HG03521 (cell line): ENCODE data around the gene ACP3.
A peak's percentile ranks its signal among the peaks of the same experiment; 100 is the strongest.

Source experiments
- ATAC-seq: cut with Tn5 transposase; IDR thresholded peaks from one replicate; pipeline ENCODE4 v1.9.1; 2021; ENCODE audit warnings: mild to moderate bottlenecking, moderate library complexity; ENCODE audit not compliant: unreplicated experiment

Gene ACP3

DNA sequence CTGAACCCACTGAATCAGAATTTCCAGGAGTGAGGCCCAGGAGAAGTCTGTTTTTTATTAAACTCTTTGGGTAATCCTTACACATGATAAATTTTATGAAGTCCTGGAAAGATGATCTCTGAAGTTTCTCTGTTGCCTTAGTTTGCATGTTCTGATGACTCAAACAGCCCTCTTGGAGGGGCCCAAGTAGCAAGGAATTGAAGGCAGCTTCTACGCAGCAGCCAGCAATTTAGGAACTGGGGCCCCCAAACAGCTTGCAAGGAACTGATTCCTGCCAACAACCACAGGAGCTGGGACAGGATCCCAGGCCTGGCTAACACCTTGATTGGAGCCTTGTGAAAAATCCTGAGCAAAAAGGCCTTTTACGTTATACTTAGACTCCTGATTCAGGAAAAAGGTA, 5.4 kb upstream of the ACP3 start:
- ATAC-seq = no peak

DNA sequence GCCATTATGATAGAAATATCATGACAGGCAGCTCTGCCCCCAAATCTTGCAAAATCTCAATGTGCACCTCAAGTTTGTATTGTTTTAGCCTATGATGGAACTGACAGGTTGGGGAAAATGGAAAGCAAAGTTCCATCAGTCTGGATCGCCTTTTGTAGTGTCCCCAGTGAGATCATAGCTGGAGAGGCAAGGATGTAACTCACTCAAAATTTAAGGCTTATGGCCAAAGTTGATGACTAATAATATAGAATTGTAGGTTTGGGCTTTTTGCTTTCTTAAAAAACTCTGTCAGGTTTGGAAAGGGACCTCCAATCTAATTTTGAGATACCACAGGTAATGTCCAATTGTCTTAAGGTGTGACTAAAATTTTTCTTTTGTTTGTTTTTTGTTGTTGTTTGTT, 1.4 kb upstream of the ACP3 start:
- ATAC-seq = no peak

DNA sequence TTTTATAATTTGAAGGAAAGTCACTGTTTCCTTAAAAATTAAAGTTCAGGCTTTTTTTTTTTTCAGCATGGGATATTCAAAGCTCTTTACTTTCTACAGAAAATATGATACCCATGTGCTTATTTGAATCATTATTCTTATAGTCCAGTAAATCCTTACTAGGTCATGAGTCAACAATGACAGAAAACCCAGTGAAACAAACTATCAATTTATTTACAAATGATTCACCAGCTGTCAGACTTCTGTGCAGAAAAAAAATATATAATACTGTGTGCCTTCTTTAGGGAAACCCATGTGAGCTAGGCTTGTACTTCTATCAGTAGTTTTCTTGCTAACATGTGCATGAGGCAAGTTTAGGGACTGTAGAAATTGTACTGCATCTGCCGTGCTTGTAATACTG, 1.2 kb downstream of the ACP3 start:
- no peak for ATAC-seq

DNA sequence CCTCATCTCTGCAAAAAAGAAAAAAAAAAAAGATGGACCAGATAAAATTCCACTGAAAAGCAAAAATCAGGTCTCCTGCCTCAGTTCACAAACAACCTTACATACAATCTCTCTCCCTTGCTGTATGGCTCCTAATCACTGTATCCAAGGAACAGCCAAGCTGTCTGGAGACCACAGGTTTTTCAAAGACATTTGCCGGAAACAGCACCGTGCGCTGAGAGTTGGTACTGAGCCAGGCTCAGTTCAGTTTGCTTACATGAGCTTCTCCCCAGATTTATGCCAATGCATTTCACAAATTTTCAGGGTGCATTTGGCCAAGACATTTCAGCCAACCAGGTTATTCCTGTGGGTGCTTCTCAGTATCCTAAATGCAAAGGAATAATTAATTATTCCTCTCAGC, 4.1 kb downstream of the ACP3 start:
- no peak for ATAC-seq

DNA sequence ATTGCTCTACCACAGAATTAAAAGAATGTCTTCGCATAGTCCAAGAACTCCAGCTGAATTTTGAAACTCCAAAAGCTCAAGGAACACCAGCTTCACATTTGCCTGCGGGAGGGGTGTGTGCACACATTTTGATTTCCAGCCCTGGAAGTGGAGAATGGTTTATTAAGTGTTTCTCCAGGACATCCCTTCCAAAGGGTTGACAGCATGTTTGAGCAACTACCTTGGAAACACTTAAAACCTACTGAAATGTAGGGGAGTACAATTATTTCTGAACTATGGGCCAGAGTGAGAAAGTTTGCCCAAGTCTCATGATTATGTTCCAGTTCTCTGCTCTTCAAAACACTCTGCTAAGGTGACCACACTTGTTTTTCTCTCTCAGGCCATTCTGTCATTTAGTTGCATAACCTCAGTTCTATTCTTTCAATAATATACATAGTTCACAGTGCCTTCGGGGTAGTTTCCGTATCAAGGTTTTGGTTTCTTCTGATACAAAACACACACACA, 7.9 kb downstream of the ACP3 start:
- no peak for ATAC-seq

DNA sequence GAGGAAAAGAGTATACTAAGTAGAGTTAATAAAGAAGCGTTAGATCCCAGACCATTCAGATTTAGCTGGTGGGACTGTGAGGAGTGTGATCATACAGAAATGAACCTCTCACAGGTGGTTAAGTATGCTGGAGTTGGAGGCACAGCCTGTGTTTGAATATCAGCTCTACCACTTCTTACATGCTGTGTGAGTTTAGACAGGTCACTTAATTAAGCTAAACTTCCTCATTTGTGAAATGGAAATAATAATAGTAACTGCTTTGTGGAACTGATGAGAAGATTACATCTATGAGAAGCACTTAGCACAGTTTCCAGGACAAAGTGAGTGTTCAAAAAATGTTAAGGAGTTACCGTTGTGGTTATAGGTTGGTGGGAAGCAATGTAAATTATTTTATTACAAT, 8.4 kb downstream of the ACP3 start:
- no peak for ATAC-seq

DNA sequence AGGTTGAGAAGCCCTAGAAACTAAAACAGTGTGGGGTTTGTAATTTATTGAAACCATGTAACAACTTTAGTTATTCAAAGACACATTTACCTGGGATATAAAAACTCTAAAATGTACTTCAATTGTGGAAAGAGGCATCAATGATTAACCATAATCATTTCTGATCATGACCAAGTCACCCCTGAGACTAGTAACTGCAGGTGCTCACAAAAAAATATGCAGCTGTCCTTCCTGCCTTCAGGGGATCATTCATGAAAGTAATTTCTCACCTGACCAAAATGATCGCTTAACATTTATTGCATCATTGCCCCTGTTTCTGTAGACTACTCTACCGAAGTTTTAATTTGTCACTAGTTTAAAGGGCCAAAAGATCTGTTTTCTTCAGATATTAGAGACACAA, 9.0 kb downstream of the ACP3 start:
- ATAC-seq = no peak

DNA sequence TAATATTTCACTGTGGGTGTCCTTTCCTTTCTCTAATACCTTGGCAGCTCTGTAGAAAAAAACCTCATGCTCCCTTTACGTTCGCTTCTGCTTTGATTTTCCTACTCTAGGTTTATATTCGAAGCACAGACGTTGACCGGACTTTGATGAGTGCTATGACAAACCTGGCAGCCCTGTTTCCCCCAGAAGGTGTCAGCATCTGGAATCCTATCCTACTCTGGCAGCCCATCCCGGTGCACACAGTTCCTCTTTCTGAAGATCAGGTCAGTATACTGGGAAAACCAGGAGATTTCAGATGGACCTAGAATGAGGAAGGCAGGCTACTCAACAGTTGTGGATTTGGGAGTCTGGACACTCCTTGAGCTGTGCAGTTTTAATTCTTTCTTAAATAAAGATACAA, 14.9 kb downstream of the ACP3 start:
- no peak for ATAC-seq

DNA sequence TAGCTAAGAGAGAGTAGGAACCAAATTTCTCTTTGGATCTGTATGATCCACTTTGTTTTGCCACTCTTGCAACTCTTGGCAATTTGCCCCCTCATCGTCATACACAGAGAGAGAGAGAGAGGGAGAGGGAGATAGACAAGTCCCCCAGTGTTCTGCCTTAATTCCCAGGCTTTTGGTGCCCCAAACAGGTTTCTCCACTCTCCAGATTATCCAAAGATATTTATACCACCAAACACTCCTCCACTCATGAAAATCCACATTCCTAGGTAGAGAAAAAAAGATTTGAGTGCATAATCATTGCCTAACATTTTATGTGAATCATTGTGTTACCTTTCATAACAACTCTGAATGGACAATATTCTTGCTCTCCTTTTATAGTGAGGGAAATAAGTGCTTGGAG, 15.3 kb downstream of the ACP3 start:
- ATAC-seq = no peak

DNA sequence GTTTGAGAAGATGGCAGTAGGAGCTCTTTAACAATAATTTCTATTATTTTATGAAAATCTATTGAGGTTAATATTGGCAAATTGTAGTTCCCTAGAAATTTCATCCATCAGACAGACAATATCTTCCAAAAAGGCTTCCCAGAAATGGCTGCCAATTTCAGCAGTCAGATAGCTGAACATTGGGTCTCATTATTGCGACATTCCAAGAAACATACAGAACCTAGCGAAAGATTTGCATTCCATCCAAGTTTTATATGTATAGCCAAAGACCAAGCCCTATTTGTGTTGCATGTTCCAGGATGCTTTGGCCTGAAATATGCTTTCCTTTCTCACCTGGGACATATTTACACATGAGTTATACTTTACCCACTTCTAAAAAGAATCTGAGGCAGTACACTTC, 24.5 kb downstream of the ACP3 start:
- no peak for ATAC-seq

DNA sequence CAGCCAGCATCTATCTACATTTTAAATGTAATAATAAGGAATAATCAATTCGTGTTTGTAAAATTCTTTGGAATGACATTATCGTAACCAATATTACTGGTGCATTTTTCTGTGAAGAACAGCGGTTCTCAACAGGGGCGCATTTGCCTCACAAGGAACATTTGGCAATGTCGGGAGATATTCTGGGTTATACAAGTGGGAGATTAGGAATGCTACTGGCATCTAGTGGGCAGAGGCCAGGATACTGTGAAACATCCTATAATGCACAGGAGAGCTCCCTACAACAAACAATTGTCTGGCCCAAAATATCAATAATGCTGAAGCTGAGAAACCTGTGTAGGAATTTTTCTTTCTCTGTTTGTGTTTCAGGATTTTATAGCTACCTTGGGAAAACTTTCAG, 25.0 kb downstream of the ACP3 start:
- no peak for ATAC-seq

DNA sequence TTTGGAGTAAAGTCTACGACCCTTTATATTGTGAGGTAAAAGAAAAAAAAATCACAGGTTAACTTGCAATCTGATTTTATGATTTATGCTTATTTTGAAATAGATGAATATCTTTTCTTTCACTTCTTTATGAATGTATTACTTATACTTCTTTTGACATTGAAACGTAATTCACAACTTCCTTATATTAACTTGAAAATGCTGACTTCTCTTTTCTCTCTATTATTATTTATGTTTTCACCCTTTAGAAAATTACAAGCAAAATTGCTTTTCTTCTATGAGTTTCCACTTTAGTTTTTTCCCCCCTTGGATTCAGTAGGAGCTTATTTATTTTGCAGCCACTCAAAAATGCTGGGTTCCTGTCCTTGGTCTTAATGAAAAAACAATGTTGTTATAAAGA, 25.4 kb downstream of the ACP3 start:
- ATAC-seq = no peak

DNA sequence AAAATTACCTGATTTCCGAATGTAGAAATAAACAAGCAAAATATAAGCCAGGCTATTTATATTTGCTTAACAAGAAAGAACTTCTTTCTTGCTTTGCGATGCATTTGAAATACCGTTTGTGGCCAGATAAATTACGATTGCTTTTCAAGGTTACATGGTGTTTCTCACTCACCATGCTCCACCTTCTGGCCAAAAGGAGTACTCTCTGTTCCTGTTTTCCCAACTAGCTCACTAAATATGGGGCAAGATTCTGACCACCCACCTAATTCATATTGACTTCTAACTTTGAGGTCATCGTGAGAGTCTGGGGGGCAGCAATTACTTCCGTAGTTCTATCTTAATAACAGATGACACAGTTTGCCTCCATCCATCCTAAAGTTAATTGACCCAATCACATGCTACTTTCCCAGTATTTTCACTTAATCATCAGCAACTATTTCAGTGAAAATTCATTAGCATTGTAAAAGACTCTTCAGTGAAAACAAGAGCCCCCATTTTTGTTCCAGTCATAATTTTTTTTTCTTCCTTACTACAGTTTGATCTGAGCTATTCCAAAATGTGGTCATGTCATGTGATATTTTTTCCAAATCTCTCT, 25.9 kb downstream of the ACP3 start:
- ATAC-seq = no peak

DNA sequence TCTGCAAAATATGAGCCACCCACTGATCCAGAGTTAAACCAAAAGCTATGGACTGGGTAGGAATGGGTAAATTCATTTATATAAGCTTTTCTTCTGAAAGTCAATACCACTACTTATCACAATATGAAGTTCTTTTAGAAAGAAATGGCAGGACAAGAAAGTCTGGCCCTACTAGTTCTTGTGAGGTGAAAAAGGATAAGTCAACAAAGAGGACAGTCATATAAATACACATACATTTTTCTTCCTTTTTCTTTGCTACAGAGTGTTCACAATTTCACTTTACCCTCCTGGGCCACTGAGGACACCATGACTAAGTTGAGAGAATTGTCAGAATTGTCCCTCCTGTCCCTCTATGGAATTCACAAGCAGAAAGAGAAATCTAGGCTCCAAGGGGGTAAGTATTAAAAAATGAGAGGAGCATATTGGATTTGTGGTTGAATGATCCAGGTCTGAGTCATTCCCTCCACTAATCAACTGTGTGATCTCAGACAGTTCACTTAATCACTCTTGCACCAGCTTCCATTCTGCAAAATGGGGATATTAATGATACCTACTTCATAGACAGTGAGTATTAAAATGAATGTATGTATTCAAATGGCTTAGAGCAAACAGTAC, 27.6 kb downstream of the ACP3 start:
- no peak for ATAC-seq

DNA sequence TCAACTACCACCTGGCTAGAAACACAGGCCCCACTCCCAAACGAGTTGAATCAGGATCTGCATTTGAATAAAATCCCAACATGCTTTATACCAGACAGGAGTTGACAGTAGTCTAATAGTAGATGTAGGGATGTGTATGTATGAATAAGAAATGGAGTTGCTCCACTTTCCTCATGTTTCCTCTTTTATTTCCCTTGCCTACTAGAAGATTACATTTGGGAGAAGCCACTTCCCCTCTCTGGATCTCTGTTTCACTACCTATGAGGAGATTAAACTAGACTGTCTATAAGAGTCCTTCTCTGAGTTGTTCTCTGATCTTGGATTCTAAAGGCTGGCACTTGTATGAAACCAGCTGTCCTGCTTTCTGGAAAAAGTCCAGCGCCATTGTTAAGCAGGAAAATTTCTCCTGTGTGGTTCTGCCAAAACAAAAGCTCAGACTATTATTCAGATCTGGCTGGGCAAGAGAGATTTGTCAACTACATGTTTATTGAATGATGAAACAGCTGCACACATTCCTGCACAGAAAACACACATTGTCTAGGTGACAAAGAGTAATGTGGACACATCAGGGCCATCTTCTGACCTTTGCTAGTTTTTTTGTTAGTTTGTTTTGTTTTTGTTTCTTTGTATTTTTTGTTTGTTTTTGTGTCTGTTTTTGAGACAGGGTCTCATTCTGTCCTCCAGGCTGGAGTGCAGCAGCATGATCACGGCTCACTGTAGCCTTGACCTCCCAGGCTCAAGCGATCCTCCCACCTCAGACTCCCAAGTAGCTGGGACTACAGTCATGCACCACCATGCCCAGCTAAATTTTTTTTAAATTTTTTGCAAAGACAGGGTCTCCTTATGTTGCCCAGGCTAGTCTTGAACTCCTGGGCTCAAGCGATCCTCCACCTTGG, 29.9 kb downstream of the ACP3 start:
- no peak for ATAC-seq

DNA sequence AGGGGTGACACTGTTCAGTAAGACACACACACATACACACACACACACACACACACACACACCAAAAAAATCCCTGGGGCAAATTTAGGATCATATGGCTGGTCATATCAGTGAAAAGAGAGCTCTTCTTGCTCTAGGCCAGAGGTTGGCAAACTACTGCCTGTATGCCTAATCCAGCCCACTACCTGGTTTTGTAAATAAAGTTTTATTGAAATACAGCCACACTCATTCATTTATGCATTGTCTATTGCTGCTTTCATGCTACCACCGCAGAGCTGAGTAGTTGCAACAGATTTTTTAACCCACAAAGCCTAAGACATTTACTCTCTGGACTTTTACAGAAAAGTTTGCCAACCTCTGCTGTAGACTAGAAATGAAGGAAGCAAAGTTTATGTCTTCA, 30.6 kb downstream of the ACP3 start:
- no peak for ATAC-seq

DNA sequence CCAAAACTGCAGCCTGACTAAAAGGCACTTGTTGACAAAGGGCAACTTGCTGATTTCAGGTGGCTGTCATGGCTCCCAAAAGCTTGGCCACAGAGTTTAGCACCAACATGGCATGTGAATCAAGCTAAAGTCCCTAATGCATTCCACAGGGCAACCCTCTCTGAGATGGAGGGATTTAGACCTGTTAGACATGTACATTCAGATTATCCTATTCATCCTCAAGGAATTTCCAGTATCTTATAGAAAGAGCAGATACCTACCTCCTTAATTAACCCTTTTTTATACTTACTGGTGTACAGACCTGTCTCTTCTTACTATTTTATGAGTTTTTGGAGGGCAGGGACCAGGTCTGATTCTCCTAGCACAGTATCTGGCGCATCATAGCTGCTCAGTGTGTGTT, 31.3 kb downstream of the ACP3 start:
- ATAC-seq = no peak

DNA sequence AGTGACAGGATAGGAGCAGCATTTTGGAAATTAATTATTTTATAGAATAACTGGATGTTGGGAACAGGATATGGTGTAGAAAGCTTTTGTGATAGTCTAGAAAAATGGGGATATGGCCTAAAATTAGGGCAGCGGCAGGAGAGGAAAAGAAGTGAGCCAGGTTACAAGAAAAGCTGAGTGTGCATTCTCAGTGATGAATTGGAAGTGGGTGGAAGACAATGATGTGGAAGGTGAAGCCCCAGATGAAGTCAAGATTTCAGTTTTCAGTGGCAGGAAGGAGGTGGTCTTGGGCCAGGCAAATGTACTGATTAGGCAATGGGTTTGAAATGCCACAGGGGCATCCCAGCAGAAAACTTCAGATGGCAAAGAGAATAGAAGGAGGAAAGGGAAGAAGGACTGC, 33.6 kb downstream of the ACP3 start:
- no peak for ATAC-seq

DNA sequence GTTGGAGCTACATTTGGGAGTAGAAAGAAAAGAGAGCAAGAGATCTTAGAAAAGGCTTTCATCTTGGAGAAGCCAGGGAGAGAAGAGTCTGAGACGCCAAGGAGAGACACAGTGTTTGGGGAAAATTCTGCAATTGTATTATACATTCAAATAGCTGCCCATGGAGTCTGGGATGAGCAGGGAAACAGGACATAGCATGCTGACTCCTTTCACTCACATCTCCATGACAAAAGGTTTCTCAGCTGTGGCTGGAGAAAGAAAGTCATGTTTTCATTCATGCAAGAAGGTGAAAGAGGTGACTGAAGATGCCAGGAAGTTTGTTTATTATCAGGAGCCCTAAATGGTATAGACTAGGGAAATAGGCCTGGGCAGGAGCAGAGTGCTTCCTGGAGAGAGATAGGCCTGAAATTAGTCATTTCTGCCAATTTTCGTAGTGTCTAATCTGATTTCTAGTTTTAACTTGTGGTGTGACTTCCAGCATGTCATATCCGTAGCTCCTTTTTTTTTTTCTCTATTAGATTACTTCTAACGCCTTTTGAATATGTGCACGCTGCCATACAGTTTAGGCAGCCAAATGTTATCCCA, 34.1 kb downstream of the ACP3 start:
- no peak for ATAC-seq

DNA sequence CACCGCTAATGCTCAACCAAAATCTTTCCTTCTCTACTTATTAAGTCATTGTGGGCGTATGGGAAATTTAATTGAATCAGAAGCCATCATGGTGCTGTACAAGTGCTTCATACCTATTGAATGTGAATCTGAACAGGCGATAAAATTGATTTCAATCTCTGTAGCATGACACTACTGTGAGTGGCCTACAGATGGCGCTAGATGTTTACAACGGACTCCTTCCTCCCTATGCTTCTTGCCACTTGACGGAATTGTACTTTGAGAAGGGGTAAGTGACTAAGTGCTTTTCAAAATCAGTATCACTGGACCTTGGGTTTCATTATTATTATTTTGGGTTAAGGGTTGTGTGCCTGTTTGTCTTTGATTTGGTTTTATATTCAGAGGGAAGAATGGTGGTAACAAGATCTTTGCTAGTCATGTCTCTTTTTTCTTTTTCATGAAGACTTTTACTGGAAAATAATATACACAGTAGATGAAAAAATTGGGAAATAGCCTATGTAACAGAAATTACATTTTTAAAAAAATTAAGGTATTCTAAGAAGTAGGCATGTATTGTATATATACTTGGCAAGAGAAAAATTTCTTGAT, 35.4 kb downstream of the ACP3 start:
- ATAC-seq = peak; percentile 61

DNA sequence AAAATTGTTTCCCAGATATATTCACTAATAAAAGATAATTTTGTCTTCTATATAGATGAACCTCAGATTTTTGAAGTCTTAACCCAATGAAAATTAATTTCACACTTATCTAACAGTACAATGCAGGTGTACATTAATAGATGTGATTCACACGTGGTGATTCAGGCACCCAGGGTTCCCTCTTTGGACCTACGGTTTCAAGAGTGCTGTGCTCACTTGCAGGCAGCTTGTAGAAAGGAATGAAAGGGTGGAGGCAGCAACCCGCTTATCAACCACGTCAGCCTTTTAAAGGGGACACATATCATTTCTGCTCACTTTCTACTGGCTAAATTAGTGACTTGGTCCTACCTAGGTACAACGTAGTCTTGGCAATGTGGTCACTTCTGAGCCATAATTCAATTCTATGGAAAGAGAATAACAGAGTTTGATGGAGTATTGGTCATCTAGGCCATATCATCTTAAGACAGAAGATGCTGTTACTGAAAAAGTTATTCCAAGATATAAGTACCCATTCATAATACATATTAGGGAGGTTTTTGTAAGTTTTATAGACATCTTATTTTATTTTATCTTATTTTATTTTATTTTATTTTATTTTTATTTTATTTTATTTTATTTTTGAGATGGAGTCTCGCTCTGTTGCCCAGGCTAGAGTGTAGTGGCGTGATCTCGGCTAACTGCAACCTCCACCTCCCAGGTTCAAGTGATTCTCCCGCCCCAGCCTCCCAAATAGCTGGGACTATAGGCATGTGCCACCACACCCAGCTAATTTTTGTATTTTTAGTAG, 37.9 kb downstream of the ACP3 start:
- ATAC-seq = no peak
